Left colon (tissue), 2 donors: ENCODE results near the gene CACNA2D1. TPM values are rescaled to one million over a fixed set of nuclear protein-coding genes. Genes with fewer than 3 reads are reported as not detected.
"Not testable (repeated sequence)": the region's sequence is repeated elsewhere in the genome, so short reads cannot be mapped to it uniquely, and the experiment has no call there.

Experiments
- ATAC-seq: fragments of 200-7000 bp; cut with Tn5 transposase; one replicate; pipeline ENCODE4 v1.9.1; 2020; ENCODE audit warnings: mild to moderate bottlenecking, moderate library complexity
- DNase-seq, 2 donors: peaks; one replicate each; pipeline ENCODE4 v3.0.0-alpha.2; 2020
- intact Hi-C, 2 donors: fragments of 100-400 bp; cut with DNase I in 1 of 2; cut with micrococcal nuclease in 1 of 2; formaldehyde crosslinking; loops; one replicate each; pipeline versions ENCODE4 v1.11.2 to v1.14.0; 2022; cut with DNase I, micrococcal nuclease
- total RNA-seq, 2 donors: library from RNA; stranded (reverse); fragmentation: NEBNext Ultra II Directional; extraction: Animal tissue kit (Norgen Biotek cat#: 25700); gene quantifications; one replicate each; pipeline ENCODE4 v1.2.1, GENCODE V29; 2021
- donor health status: DM: no; HTN: no; CAD: no.
- donor health status: DM: yes; HTN: yes; CAD: no.

Gene CACNA2D1
- total RNA-seq, 2 donors from 2014 or later: 2.5 to 10.9 TPM

DNA sequence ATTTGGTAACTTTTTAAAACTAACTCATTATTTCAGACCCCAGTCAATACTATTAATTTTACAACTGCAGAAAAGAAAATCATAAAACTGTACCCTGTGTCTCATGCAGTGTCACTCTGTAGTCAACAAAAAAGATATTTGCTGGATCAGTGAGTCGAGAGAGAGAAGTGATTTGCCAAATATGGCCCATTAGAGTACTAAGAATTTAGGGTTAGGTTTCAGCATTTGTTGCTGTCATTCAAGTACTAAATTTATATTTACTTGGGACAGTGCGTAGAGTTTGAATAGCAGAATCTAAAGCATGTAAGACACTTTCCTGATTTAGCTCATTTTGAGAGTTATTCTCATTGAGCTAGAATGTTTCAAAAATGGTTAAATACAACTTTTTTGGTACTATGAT, 38.9 kb downstream of the CACNA2D1 start:
- no peak for ATAC-seq
- no peak for DNase-seq
- intact Hi-C loops: no loop called here

DNA sequence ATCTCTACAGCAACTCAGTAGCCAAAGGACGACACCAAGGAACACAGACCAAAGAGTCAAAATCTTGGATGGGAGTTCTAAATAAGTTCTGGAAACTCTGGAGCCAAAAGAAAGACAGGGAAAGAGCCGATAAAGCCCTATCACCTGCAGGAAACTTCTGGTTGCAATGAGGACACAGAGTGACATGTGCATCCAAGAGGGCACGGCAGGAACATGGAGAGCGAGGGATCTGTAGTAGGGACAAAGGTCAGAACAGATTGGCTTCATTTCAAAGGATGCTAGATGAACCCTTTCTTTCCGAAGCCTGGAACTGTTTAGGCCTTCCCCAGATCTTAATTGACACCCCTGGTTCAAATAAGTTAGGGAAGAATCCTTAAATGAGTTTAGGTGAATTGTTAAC, 39.5 kb downstream of the CACNA2D1 start:
- intact Hi-C loops: no loop called here
- no peak for DNase-seq
- ATAC-seq: no peak

DNA sequence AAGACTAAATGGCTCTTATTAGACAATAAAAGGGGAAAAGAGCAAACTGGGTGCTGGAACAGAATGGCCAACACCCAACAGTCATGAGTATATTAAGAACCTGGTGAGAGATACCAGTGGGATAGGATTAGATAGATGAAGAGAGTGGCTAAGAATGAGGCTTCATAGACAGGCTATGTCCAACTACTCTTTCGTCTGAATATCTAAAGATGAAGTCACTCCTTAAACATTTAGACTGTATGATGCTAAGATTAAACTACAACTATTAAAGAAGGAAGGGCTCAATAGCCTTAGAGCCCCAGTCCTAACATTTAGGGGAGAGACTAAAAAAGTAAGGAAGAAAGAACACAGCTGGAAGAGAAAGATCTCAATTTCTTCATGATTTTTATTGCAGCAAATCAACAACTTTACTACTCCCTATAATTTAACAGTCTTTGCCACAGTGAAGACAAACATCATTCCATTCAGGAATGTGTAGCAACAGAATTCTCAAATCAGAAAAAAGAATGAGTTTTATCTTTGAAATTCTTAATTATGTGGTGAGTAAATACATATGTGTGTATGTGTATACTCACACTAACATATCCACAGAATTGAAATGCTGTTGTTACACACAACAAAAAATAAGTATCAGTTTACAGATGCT, 45.6 kb downstream of the CACNA2D1 start:
- intact Hi-C loops: no loop called here
- DNase-seq (no peak), ATAC-seq (no peak)

DNA sequence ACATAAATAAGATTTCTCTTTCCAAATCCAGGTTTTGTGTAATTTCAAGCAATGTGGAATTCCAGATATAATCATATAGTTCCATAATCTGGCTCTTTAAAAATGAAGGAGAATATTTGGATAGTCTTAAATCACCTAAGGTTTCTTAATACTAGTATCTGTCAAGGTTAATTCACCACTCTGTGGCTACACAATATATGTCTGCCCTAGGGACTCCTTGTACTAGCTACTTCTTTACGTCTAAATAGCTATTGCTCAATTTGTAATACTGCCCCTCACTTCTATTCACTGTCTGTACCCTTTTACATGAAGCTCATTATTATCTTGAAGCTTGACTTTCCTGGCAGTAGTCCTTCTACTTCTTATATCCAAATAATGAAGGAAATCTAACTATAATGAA, 47.2 kb downstream of the CACNA2D1 start:
- ATAC-seq: no peak
- intact Hi-C loops: no loop called here
- DNase-seq: no peak

DNA sequence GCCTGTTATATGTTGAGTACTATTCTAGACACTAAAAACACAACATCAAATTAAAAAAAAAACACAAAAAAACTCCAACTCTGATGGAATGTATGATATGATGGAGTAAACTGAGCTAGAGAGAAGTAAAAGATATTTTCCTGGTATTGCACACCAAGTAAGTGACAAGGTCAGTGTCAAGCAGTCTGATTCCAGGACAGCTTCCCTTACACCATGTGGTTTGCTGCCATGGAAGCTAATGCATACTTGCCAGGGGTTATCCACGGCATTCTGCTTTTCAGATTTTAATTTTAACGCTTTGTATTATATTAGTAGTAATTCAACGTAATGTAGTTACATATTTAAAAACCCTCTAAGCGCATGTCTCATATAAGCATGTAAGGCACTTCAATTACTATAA, 48.4 kb downstream of the CACNA2D1 start:
- intact Hi-C loops: no loop called here
- ATAC-seq (no peak), DNase-seq (no peak)

DNA sequence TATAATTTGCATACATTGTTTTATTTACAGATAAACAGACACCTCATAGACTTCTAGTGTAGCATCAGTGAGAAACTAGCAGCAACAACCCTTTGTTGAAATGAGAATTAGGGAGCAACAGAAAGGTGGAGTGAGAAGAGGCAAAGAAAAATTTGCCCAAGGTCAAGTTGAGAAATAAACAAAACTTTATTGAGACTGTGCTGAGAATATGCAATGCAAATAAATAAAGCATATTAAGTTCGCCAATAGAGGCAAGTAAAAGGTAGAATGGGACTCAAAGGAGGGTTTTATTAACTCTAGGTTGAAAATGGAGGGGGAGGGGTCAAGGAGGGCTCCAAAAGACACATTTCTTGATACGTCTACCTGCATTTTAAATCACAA, 49.7 kb downstream of the CACNA2D1 start:
- ATAC-seq (no peak), DNase-seq (no peak)
- intact Hi-C loops: no loop called here

DNA sequence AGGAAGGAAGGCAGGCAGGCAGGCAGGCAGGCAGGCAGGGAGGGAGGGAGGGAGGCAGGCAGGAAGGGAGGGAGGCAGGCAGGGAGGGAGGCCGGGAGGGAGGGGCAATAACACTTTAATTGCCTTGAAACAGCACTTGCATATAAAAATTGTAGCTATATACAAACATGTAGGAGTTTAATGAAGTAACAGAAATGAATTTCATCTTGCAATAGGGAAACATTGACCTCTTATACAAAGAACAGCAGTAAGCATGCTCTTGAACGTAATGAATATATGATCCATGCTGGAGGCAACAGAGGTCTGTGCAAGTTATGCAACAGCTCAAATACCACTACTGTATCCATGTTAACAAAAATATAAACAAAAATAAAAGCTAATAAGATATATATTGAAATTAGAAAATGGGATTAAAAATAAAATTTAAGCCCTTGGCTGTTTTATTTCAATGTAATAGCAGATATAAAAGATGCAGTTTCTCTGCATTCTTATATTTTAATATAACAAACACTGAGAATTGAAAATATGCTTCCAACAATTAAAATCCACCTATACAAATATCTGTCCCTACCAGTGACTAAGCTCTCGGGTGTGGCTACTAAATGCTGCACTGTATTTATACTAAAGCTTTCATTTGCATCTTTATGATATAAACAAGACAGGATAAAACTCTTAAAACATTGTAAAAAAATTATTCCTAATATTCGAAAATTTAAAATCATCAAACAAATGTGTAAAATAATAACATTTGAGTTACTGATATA, 50.3 kb downstream of the CACNA2D1 start:
- intact Hi-C loops: no loop called here
- DNase-seq (no peak), ATAC-seq (no peak)

DNA sequence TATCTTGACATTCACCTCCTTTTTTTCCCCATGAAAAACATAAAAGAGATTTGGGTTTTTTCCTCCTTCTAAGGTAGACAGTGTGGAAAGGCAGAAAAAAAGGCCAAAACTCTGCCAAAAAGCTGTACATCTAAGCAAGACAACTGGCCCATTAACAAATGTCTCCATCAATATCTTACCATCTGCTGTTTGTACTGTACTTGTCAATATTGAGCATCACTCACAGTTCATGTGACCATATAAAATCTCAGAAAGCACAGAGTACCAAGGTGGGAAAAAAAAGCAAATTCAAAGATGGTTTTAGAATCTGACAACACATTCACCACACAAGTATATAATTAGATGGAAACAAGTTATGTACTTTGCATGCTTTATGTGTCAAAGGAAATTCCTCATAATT, 52.6 kb downstream of the CACNA2D1 start:
- intact Hi-C loops: no loop called here
- DNase-seq: no peak
- ATAC-seq: no peak

DNA sequence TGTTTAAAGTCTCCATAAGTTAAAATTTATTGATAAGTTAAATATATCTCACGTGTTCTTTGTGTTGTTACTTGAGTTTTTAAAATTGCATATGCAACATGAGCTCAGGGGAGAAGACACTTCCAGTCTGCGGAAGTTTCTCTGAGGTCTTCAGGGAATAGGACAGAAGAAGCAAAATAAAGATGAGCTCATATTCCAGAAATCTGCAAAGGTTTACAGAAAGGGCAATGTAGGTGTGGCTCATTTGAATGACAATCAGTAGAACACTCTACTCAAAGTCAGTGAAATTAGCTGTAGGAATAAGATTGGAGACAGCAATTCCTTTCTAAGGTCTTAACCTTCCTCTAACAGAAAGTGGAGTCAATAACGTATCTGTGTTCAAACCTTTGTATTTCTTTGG, 53.7 kb downstream of the CACNA2D1 start:
- intact Hi-C loops: no loop called here

DNA sequence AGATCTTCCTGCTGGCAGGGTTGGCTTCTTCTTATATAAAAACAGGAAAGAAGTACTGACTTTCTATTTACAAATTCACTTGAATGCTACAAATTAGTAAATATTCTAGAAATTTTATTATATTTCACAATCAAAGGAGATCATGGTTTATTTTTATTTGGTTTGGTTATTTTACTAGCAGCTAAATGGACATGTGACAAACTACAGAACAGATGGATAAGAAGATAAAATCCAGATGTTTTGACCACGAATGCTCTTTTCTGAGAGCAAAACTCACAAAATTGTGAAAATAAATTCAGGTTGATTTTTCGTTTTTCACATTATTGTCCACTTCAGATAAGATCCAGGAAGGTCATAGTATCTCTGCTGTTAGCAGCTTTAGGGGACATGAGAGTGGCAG, 55.4 kb downstream of the CACNA2D1 start:
- ATAC-seq (no peak), DNase-seq (no peak)
- intact Hi-C loops: no loop called here

More for the DNA sequence above, 53.7 kb downstream of the CACNA2D1 start:
- DNase-seq (no peak), ATAC-seq (no peak)

DNA sequence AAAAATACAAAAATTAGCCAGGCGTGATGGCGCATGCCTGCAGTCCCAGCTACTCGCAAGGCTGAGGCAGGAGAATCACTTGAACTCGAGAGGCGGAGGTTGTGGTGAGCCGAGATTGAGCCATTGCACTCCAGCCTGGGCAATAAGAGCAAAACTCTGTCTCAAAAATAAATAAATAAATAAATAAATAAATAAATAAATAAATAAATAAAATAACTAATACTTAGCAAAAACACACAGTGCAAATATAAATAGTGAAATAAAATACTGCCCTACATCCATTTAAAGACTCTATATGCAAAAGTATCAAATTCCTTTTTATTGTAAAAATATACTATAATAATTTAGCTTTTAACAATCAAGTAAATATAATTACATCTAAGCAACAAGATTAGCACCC, 57.0 kb downstream of the CACNA2D1 start:
- ATAC-seq, DNase-seq, intact Hi-C loops: not testable (repeated sequence)

DNA sequence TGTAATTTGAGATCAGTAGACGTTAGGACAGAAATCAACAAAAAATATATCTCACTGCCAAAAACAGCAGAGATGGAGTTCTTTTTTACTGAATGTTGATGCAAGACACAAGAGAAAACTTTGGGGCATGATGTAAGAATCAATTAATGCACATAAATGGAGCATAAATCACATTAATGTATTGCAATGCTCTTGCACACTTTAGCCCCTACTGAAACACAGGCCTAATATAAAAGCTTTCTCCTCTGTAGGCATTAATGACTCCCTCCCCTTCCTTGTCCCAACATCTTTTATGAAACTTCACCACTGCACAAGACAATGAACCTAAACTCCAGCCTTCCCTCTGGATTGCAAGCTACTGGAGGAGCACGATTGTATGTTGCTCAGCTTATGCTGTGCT, 58.8 kb downstream of the CACNA2D1 start:
- ATAC-seq: no peak
- DNase-seq: no peak
- intact Hi-C loops: no loop called here

DNA sequence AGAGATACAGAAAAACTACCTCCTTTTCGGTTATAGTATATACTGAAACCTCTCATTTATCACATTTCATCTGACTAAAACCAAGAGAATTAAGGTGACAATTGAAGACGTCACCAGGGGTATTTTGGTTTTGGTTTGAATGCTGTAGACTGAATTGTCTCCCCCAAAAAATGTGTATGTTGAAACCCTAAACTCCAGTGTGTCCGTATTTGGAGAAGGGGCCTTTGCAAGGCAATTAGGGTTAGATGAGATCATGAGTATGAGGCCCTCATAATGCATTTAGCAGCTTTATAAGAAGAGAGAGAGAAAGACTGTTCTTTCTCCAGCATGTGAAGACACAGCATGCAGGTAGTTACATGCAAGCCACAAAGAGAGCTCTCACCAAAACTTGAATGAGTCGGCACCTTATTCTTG, 59.5 kb downstream of the CACNA2D1 start:
- DNase-seq (no peak), ATAC-seq (no peak)
- intact Hi-C loops: no loop called here

DNA sequence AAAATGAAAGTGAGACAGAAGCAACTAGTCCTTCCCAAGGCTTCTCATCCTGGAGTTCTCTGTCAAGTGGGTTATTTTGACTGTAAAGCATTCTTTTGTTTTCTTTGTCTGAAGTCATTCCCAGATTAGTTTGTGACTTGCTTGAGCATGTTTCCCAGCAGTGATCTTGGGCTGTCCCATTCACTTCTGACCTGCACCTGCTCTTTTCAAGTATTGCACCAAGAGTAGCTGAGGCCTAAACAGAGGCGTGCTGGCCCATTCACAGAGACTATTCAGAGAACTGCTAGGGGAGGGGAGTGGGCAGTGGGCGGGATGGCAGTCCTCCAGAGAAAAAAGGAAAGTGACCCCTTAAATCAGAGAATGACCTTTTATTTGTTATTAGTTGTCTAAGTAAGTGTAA, 61.3 kb downstream of the CACNA2D1 start:
- DNase-seq (no peak), ATAC-seq (no peak)
- intact Hi-C loops: no loop called here

DNA sequence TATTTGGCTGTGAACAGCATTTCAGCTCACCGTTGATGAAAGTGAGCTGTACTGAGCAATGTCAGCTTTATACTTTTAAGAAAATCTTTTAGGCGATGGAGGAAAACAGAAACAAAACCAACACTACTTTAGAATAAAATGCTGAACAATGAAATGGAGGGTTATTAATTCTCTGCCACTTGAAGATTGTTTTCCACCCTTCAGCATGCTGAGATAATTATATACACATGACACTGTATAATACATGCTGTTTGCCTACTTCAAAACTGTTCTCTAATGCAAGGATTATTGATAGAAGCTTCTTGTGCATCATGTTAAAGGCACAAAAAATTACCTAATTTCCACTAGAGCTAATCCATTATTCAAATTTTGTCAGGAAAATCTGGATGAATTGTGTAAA, 66.8 kb downstream of the CACNA2D1 start:
- intact Hi-C loops: no loop called here
- DNase-seq: no peak
- no peak for ATAC-seq

DNA sequence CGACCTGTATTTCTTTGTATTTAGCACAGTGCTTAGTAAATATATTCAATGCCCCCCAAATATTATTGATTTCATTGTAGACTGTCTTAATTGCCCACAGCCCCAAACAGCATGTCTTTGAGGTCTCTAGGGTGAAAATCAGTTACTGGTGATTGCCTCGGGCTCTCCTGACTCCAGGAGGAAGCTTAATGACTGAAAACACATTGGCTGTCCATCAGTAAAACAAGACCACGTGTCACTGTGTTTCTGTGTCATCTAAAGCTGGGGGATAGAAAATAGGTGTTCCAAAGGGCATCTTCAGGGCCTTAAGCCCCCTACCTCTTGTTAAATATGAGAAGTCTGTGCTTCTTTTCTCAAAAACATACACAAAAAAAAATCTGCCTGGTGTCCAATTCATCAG, 67.9 kb downstream of the CACNA2D1 start:
- DNase-seq (no peak), ATAC-seq (no peak)
- intact Hi-C loops: no loop called here

DNA sequence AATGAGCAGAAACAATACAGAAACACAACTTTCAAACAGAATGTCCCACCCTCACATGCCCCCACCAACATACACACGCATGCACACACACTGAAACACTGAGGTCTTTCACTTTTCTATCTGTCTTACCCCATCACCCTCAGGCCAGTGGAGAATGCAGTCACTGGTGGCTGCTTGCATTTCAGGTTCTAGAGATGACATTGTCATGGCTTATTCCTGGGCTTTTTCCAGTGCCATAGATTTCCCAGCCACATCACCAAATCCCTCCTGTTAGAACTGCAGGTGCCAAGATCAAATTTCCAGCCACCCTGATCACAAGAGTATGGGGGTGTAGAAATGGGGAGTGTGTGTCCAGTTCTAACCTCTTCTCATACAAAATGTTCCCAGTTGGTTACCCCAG, 68.4 kb downstream of the CACNA2D1 start:
- intact Hi-C loops: no loop called here
- ATAC-seq (no peak), DNase-seq (no peak)

DNA sequence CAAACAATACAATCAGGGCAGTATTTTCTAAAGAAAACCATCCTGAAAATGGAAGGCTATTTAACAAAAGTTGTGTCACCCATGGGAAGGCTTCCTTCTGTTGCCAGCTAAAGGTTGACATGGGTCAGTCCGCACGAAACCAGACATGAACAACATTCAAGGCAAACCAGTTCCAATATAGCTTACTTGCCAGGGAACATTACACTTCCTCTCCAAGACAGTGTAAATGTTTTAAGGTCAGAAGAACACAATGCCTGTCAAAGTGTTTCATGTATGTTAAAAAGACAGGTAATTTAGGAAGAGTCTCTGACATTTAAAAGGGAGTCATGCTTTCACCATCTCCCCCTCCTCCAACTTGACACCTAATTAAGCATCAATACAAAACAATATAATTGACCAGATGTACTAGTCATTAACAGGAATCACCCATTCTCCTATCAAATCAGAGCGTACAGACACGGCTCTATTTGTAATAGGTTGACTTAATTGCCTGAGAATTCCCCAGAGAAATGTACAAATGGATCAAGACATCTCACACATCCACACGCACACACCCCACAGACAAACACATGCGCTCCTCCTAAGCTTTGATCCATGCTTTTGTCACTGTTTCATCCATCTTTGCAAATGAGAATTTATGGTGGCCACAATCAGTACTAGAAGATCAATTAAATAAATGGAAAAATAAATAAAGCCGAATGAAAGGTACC, 69.5 kb downstream of the CACNA2D1 start:
- intact Hi-C loops: no loop called here
- no peak for ATAC-seq
- no peak for DNase-seq

DNA sequence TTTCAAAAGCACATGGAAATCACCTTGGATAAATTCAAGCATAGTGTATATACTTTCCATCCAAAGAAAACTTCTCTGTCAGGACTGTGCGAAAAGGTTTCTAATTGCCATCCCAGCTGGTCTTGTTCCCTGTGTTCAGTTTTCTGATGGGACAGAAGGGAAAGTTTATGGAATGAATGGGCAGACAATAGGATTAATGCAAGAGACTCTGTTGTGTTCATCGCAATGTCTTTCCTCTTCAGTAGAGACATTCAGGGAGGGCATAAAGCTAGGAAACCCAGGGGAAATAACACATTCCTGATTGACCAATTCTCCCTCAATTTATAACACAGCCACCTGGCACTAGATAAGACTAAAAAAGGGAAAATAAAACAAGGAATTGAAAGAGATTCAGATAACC, 78.9 kb downstream of the CACNA2D1 start:
- intact Hi-C loops: no loop called here
- DNase-seq: no peak
- ATAC-seq: no peak

DNA sequence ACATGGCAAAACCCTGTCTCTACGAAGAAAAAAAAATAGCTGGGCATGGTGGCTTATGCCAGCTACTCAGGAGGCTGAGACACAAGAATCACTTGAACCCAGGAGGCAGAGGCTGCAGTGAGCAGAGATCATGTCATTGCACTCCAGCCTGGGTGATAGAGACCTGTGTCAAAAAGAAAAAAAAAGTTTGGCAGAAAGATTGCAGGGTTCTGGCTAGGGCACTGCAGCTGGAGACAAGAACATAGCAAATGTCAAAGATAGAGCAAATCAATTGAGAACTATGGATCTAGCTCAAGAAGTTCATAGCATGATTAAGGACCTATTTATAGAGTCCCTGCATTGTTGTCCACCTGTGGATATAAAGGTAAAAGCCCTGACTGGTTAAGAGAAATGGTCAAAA, 79.5 kb downstream of the CACNA2D1 start:
- ATAC-seq (no peak), DNase-seq (no peak)
- intact Hi-C loops: no loop called here
